Thyroid gland (tissue), 4 donors: ENCODE measurements around the gene GORASP2. TPM values are rescaled to one million over a fixed set of nuclear protein-coding genes. Genes with fewer than 3 reads are reported as not detected.

ENCODE experiments used
- DNase-seq, 2 donors: peaks; one replicate each; pipeline ENCODE4 v3.0.0-alpha.2; 2019
- H3K27ac ChIP-seq, 3 donors: fragments of 200-600 bp; sonication (generic); 1 replicate in 2 of 3; 2 replicates in 1 of 3; pipeline ENCODE4 v1.5.1; 2016 to 2019; ENCODE audit warnings: mild to moderate bottlenecking in 1 of 3, moderate library complexity in 1 of 3
- H3K27me3 ChIP-seq: fragments of 200-600 bp; sonication (generic); one replicate; pipeline ENCODE4 v1.5.1; 2019
- H3K36me3 ChIP-seq, 2 donors: fragments of 200-600 bp; sonication (generic); one replicate each; pipeline ENCODE4 v1.5.1; 2016 to 2019
- H3K4me1 ChIP-seq, 2 donors: fragments of 200-600 bp; sonication (generic); one replicate each; pipeline ENCODE4 v1.5.1; 2017 to 2019
- H3K4me3 ChIP-seq, 3 donors: fragments of 200-600 bp; sonication (generic); replicated peaks in 1 of 3; 1 replicate in 2 of 3; 2 replicates in 1 of 3; pipeline ENCODE4 v1.5.1; 2016; ENCODE audit warnings: mild to moderate bottlenecking in 1 of 3
- H3K9me3 ChIP-seq: fragments of 200-600 bp; sonication (generic); one replicate; pipeline ENCODE4 v1.5.1; 2017
- CTCF ChIP-seq, 6 experiments: fragments of 200-600 bp in 3 of 6; fragments of 450-650 bp in 3 of 6; sonication (generic) in 3 of 6; IDR thresholded peaks; one replicate each; pipeline ENCODE4 v1.5.1; 2016 to 2019; ENCODE audit warnings: antibody characterized with exemption in 6 of 6, mild to moderate bottlenecking in 2 of 6, inconsistent platforms in 1 of 6, moderate library complexity in 1 of 6
- POLR2A ChIP-seq, 2 donors: fragments of 450-650 bp; IDR thresholded peaks; one replicate each; pipeline ENCODE4 v1.6.1; 2017; ENCODE audit warnings: antibody characterized with exemption in 2 of 2, mild to moderate bottlenecking in 2 of 2, moderate library complexity in 1 of 2
- WGBS, 2 donors: methylation state at CpG; one replicate each; pipeline ENCODE4 v1.1.5; 2017; 5-methylcytosine and 5-hydroxymethylcytosine counted together
- intact Hi-C: fragments of 100-400 bp; cut with DNase I; formaldehyde crosslinking; loops from one replicate; pipeline ENCODE4 v1.15.1; 2023
- total RNA-seq, 4 donors: library from RNA; depleted of rRNA; stranded (reverse); fragments of >200 nt; gene quantifications; one replicate each; pipeline ENCODE4 v1.2.3, GENCODE V29; 2016

The GORASP2 gene
- total RNA-seq, 4 donors from 2014 or later, result 79.6 to 114 (median 87.1) TPM

DNA sequence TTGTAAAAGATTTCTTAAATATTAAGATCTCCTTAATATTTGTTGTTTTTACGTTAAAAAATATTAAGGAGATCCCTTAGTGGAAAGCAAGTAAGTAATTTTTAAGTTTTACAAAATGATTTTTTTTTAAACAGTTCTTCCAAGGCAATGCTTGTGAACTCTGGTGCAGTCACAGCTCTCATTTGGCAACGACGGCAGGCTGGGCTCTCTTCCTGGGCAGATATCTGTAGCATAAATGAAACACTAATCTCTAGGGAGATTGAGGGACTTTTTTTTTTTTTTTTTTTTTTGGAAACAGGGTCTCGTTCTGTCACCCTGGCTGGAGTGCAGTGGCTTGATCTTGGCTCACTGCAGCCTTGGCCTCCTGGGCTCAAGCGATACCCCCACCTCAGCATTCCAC is 38.5 kb downstream of the GORASP2 start:
- Histone ChIP-seq H3K4me3 (no peak overlapping the region), H3K9me3 (no peaks in the 10 kb centered on the region), H3K36me3 (peaks cover 27 to 48% of the 10 kb centered on the region in 2 donors), H3K27me3 (no peaks in the 10 kb centered on the region), H3K27ac (no peak overlapping the region), H3K4me1 (peaks cover 0 to under 1% of the 10 kb centered on the region in 2 donors)
- no peak for DNase-seq
- 80 to 82% methylated on average over 5 of the region's 5 CpGs for WGBS, 2 donors
- intact Hi-C loops, result loop anchor here (5.0 kb wide), 1 partner anchor 195 kb away; the partner anchor contains the start of gene TLK1
- TF ChIP-seq POLR2A (IDR thresholded peaks at IDR 0.05) (no peak), CTCF (IDR thresholded peaks at IDR 0.05) (no peak)

DNA sequence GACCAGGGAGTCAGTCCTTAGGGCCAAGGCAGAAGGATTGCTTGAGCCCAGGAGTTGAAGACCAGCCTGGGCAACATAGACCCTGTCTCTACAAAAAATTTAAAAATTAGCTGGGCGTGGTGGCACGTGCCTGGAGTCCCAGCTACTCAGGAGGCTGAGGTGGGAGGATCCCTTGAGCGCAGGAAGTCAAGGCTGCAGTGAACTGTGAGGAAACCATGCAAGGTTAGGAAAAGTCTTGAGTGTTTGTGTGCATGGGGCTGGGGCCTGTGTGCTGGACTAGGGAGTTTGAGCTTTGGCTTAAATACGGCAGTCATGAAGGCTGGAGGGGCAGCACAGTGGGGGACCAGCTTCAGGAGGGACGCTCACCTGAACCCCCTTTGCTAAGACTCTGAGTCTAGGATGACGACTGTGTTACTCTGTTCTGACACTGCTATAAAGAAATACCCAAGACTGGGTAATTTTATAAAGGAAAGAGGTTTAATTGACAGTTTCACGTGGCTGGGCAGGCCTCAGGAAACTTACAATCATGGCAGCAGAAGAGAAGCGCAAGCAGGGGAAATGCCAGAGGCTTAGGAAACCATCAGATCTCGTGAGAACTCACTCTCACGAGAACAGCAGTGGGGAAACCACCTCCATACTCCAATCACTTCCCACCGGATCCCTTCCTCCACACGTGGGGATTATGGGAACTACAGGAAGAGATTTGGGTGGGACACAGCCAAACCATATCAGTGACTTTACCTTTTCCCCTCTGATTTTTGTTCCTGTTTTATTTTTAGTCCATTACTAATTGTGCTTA is 39.4 kb downstream of the GORASP2 start:
- H3K27me3 ChIP-seq, result no peaks in the 10 kb centered on the region
- no peak for TF ChIP-seq POLR2A (IDR thresholded peaks at IDR 0.05)
- no peak for TF ChIP-seq CTCF (IDR thresholded peaks at IDR 0.05)
- H3K9me3 ChIP-seq, result no peaks in the 10 kb centered on the region
- H3K36me3 ChIP-seq, result peaks cover 26 to 42% of the 10 kb centered on the region in 2 donors
- H3K4me3 ChIP-seq, result no peak overlapping the region
- 82 to 85% methylated on average over 12 of the region's 12 CpGs for WGBS, 2 donors
- intact Hi-C loops, result loop anchor here (5.0 kb wide), 1 partner anchor 194 kb away; the partner anchor contains the start of gene TLK1
- peaks cover 0 to 7% of the 10 kb centered on the region in 2 donors for H3K4me1 ChIP-seq
- no peak for DNase-seq
- no peak overlapping the region for H3K27ac ChIP-seq

- H3K9me3 ChIP-seq, result no peaks in the 10 kb centered on the region
- DNase-seq, result no peak
- intact Hi-C loops, result loop anchor here (5.0 kb wide), 1 partner anchor 193 kb away; the partner anchor contains the start of gene TLK1
- WGBS, 2 donors, result 91 to 94% methylated on average over 2 of the region's 2 CpGs
- TF ChIP-seq CTCF (IDR thresholded peaks at IDR 0.05) (no peak), POLR2A (IDR thresholded peaks at IDR 0.05) (no peak)
- peaks cover 19 to 35% of the 10 kb centered on the region in 2 donors for H3K36me3 ChIP-seq
- no peak overlapping the region for H3K27ac ChIP-seq
- peaks cover 3 to 10% of the 10 kb centered on the region in 2 donors for H3K4me1 ChIP-seq
- H3K27me3 ChIP-seq, result no peaks in the 10 kb centered on the region
- H3K4me3 ChIP-seq, result no peak overlapping the region
These were observed 40.0 kb downstream of the GORASP2 start for GRCh38 chr2:170969030-170969429.

DNA sequence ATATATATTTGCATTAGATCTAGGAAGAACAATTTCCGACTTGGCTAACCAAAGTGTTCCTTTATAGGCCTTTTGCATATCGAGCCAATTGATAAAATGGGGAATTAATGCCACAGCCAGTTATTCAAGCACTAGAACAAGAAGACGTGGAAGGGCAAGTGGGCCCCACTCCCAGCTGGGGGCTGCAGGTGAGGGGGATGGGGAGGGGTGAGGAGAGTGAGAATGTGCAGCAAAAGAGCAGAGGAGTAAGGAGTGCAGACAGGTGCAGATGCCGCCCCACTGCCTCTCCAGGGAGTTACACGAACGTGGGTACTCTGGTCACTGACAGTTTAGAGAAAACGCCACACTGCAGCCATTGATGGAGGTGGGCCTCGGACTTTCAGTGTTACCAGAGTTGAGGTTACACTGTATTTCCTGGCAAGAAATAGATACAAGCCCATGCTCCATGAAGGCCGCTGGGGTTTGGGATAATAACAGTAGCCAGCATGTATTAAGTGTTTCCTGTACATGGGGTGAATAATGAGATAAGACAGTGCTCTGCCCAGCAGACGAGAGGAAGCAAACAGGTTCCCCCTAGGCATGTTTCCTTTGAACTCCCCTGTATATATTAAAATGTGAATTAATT is 40.9 kb downstream of the GORASP2 start:
- H3K4me3 ChIP-seq, result no peak overlapping the region
- H3K27me3 ChIP-seq, result no peaks in the 10 kb centered on the region
- H3K9me3 ChIP-seq, result no peaks in the 10 kb centered on the region
- TF ChIP-seq CTCF (IDR thresholded peaks at IDR 0.05) (no peak), POLR2A (IDR thresholded peaks at IDR 0.05) (no peak)
- peaks cover 8 to 14% of the 10 kb centered on the region in 2 donors for H3K4me1 ChIP-seq
- H3K27ac ChIP-seq, result no peak overlapping the region
- no peak for DNase-seq
- intact Hi-C loops, result loop anchor here (5.0 kb wide), 3 partner anchors 43 to 447 kb away; partner anchors contain the start of genes GORASP2 and TLK1
- peaks cover 15 to 28% of the 10 kb centered on the region in 2 donors for H3K36me3 ChIP-seq
- 75 to 77% methylated on average over 10 of the region's 10 CpGs for WGBS, 2 donors
